NK-92 (cell line): ENCODE results near the gene DNTT.

ENCODE experiments used
- DNase-seq: peaks from one replicate; lab custom pipeline; 2025; ENCODE audit not compliant: unreplicated experiment; lab: John Stamatoyannopoulos, UW

DNTT gene

DNA sequence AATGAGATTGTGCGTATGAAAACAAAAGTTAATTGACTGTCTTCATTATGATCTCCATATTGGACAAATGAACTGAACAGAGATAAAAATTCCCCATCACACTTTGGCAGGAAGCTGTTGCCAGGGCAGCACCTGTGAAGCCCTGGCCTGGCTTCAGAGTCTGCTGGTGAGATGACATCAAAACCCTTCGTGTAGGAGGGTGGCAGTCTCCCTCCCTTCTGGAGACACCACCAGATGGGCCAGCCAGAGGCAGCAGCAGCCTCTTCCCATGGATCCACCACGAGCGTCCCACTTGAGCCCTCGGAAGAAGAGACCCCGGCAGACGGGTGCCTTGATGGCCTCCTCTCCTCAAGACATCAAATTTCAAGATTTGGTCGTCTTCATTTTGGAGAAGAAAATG lies at the start of gene DNTT:
Gene DNTT, plus strand, starts transcription at position 205 of the 400 bp plus-strand sequence. Its CDS starts 64 bp downstream, at position 269.
- DNase-seq: no peak

DNA sequence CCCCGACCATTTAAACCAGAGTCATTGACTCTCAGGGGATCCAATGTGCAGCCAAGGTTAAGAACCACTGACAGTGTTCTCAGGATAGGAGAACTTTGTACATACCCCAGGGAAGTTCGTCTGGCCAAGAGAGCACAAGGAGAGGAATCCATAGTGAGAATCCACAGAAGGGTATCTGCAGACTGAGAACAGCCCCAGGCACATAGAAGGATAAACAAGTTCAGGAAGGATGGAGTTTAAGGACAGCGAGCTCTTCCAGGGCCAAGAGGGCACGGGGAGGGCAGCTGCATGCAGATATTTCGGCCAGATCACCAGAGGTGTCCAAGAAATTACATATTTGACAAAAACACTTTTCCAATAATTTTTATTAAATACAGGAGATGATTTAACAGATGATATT lies 49.3 kb upstream of the DNTT start:
- no peak for DNase-seq

DNA sequence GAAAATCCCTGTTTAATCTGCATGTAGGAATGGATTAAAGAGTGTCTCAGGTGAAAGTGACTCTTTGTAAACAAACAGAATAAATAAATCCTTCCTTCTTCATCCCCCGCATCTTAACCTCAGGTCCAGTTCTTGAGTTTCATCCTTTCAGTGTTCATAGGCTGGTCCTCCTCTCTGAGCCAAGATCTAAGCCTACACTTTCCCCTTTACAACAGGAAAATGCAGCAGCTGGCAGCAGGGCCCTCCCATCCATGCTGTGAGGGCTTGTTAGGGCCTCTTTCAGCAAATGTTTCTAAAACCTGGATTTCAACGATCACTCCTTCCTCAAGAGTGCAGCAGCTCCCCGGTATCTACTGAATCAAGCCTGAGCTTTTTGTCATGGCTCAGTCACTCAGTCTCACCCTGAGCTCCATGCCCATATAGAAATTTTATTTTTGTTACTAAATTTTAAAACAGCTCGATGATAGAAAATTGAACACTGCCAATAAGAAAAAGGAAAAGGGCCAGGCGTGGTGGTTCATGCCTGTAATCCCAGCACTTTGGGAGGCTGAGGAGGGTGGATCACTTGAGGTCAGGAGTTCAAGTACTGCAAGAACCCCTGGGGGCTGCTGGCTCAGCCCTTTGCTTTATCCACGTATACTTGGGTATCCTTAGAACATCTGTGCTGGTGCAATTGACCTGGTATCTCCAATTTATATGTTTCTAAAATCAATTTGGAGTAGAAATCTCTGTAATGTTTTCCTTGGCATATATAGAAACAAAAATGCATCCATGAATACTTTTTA lies 48.5 kb upstream of the DNTT start:
- no peak for DNase-seq

DNA sequence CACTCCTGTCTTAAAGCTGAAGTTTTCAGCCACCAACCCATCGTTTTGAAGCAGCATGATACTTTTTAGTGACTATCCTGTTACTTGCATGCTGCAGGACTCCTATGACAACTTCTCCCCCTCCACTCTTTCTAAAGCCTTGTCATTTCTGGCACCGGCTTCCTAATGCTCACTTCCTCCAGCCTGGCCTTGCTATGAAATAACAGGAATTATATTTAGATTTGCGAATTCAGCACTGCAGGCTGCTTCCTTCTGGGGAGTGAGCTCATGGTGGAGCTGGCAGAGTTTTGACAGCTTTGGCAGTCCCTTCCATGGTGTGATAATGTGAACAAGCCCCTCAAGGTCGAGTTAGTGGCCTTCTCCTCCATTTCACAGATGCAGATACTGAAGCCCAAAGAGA lies 46.3 kb upstream of the DNTT start:
- DNase-seq: no peak

DNA sequence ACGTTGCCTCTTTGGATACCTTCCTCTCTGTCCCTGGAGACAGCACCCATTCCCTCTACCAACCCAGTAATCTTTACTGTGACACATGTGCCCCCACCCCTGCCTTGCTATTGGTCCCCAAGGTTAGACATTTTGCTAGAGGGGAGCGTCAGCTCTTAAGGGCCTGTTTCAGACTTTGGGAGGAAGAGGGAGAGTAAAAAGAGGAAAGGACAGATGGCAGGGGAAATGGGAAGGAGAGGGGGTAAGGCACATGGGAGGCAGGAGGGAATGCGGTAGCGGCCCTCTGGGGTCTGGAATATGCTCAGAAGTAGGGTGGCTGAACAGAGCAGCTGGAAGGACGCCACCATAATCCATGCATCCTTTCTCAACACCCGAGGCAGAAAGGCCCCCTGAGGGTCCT lies 45.1 kb upstream of the DNTT start:
- DNase-seq: no peak

GRCh38 chr10:96260014-96260413 lies 44.2 kb upstream of the DNTT start:
- no peak for DNase-seq

- no peak for DNase-seq
Observed at GRCh38 chr10:96261132-96261531, 43.1 kb upstream of the DNTT start.

- DNase-seq: no peak
Observed at GRCh38 chr10:96261930-96262329, 42.3 kb upstream of the DNTT start.

GRCh38 chr10:96263176-96263575 lies 41.1 kb upstream of the DNTT start:
- no peak for DNase-seq

DNA sequence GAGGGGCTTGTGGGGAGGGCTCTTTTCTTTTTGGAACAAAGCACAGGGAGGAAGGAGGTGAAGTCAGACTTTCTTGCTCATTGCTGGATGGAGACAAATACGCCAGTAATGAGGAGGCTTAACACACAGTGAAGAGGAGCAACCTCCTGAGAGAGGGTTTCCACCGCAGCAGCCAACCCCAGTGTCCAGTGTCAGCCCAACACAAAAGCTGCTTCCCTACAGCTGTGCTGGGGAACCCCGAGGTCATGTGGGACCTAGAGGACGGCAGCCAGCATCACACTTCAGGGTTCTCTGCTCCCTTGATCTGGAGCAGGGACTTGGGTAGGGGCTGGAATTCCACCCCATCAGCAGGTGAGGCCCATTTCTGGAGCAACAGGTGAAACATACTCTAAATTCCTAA lies 40.6 kb upstream of the DNTT start:
- DNase-seq: no peak

DNA sequence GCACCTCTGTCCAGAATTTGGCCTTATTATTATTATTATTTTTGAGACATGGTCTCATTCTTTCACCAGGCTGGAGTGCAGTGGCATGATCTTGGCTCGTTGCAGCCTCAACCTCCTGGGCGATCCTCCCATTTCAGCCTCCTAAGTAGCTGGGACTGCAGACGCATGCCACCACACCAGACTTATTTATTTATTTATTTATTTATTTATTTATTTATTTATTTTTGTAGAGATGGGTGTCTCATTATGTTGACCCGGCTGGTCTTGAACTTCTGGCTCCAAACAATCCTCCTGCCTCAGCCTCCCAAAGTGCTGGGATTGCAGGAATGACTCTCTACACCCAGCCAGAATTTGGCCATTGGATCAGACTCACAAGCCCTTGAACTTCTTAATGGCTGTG lies 39.3 kb upstream of the DNTT start:
- DNase-seq: no peak

- no peak for DNase-seq
Observed at GRCh38 chr10:96266118-96266770, 38.0 kb upstream of the DNTT start.

DNA sequence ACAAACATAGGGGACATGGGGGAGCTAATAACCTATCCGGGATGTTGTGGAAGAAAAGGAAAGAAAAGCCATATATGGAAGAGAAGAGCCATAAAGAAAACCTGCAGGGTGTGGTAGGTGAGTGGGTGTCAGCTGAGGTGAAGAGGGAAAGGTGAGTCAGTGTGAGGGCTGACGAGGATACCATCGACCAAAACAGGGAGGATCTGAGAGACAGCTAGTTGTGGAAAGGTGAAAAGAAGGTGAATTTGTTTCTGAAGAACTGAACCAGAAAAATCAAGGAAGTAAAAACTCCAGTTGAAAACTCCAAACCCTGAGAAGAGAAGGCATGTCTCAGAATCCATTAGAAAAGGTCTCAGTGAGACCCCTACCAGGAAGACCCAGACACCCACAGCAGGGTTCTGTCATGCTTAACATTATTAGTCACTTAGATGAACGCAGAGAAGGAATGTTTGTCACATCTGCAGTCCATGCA lies 37.0 kb upstream of the DNTT start:
- no peak for DNase-seq

DNA sequence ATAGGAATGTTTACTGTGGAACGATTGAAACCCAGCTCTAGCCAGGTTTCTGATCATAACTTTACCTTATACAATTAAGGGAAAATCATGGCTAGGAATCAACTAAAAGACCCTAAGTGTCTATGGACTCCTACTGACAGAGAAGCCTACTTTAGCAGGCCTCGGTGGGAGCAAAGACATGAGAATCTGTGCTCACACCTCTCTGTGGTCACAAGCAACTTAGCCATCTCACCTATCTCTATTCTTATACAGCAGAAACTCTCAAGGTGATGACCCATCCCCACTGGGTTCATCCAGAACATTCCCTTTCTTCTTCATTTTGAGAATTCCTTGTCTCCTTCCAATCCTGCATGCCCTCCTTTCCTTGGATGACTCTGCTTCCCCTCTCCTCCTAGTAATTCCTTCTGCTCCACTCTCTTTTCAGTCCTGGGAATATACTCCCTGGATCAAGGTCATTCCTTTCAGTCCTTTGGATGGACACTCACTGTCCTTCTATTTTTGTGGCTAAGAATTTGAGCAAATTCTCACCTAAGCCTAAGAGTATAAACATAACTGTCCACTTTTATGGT lies 35.8 kb upstream of the DNTT start:
- DNase-seq: no peak

GRCh38 chr10:96269438-96270300 lies 34.6 kb upstream of the DNTT start:
- DNase-seq: no peak

DNA sequence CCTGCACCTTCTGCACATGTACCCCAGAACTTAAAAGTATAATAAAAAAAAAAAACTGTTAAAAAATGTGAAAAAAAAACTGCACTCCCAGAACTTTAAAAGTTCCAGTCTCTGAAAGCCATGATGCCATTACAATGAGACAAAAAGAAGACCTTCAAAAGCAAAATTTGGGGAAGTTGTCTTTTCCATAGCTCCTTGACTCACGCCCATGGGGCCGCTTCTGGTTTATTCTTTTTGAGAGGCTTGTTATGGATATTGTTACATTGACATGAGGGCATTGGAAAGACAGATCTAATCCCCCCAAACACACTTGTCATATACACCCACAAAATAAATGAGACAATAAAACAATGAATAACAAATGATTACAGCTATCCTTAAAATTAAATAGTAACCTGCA lies 33.7 kb upstream of the DNTT start:
- DNase-seq: no peak

GRCh38 chr10:96271016-96271815 lies 33.0 kb upstream of the DNTT start, which contains the start of gene BLNK:
BLNK (minus strand) TSS chr10:96271569; CDS start chr10:96271398, 171 bp downstream.
- no peak for DNase-seq

DNA sequence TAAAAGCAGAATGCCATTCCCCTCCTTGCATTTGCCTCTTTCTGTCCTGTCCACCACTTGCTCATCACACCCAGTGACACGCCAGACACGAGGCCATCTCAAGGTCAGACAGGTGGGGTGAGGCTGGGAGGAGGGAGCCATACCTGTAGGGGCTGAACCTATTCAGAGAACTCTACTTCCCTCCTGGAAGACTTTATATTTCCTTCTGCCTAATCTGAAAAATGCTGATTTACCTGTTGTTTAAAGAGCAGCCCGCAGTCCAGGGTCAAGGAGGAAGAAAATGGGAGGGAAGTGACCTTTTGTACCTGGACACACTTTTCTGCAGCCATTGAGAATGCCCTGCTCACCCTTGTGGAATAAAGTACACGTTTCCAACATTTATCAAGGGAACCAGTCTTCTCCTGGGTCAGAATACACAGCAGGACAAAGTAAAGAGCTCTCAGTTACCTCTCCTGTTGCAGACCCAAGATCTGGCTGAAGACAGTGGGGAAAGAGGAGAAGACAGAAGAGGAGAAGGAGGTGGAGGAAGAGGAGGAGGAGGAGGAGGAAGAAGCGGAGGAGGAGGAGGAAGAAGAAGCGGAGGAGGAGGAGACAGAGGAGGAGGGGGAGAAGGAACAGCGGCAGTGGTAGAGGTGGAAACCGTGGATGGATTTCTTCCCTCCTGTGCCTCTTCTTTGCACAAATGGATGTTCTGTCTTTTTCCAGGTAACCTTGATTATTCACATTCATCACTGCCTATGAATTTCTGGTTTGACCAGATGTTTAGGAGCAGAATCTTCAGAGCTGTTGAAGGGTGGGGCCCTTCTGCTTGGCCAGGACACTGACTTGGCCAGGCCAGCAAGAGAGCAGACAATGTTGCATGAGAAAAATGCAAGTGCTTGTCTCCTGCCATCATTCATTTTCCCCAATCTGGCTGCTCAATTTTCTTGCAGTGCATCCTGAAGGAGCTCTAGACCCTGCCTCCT lies 31.6 kb upstream of the DNTT start:
- DNase-seq: no peak
